Subcutaneous abdominal adipose tissue (tissue), 5 donors: ENCODE data around the gene SLC18B1.

ENCODE experiments used
- H3K27ac ChIP-seq: one replicate; pipeline ENCODE4 v1.7.0; 2013; ENCODE audit warnings: low read depth, mild to moderate bottlenecking, inconsistent platforms, low read length, moderate library complexity
- H3K27me3 ChIP-seq, 5 donors: one replicate each; pipeline ENCODE4 v1.7.0; 2013; ENCODE audit warnings: low read length in 5 of 5, inconsistent platforms in 1 of 5; ENCODE audit not compliant: control insufficient read depth in 5 of 5, insufficient read depth in 4 of 5
- H3K36me3 ChIP-seq, 5 donors: one replicate each; pipeline ENCODE4 v1.7.0; 2013; ENCODE audit warnings: low read length in 5 of 5; ENCODE audit not compliant: control insufficient read depth in 5 of 5, insufficient read depth in 5 of 5
- H3K4me1 ChIP-seq, 5 donors: one replicate each; pipeline ENCODE4 v1.7.0; 2013; ENCODE audit warnings: low read length in 5 of 5, mild to moderate bottlenecking in 3 of 5, moderate library complexity in 1 of 5; ENCODE audit not compliant: control insufficient read depth in 5 of 5, insufficient read depth in 5 of 5
- H3K4me3 ChIP-seq, 5 donors: one replicate each; pipeline ENCODE4 v1.7.0; 2013; ENCODE audit warnings: low read length in 5 of 5, low read depth in 1 of 5
- H3K9ac ChIP-seq, 5 donors: one replicate each; pipeline ENCODE4 v1.7.0; 2013; ENCODE audit warnings: low read length in 5 of 5, mild to moderate bottlenecking in 4 of 5, moderate library complexity in 3 of 5
- H3K9me3 ChIP-seq, 5 donors: one replicate each; pipeline ENCODE4 v1.7.0; 2013; ENCODE audit warnings: low read length in 5 of 5; ENCODE audit not compliant: control insufficient read depth in 5 of 5
- donor health status: healthy.
- donor health status: healthy.
- donor health status: healthy.
- donor health status: healthy.
- donor health status: healthy.

SLC18B1 gene

DNA sequence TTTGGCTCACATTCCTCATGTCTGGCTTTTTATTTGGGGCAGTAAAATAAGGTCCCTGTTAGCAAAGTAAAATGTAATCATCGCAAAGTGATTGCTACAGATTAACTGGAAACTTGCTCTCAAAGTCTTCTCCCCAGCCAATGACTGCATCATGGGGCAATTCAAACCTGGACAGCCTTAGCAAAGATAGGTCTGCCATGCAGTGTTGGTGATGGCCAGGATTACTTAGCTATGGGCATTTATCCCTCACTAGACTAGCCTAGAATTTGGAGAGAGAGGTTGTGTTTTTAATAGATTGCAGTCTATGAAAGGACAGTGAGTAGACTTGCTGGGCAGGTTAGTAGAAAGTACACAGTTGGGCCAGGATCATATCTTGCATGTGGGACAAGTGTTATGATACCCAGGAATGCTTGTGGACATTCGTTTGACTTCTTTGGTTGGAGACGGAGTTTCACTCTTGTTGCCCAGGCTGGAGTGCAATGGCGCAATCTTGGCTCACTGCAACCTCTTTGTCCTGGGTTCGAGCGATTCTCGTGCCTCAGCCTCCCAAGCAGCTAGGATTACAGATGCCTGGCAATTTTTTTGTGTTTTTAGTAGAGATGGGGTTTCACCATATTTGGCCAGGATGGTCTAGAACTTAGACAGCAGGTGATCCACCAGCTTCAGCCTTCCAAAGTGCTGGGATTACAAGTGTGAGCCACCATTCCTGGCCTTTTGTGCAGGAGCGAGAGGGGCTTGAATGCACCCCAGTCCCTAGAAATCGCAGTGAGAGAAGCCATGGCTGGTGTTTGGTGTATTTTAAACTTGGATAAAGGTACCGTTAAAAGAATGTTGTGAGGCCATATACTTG, 19.3 kb upstream of the SLC18B1 start:
- no peaks in the 10 kb centered on the region for H3K9me3 ChIP-seq
- peaks cover 25 to 46% (median 39%) of the 10 kb centered on the region in 5 donors for H3K36me3 ChIP-seq
- H3K4me3 ChIP-seq: no peak overlapping the region
- H3K27me3 ChIP-seq: no peaks in the 10 kb centered on the region
- peaks cover 5 to 45% (median 44%) of the 10 kb centered on the region in 5 donors for H3K4me1 ChIP-seq
- no peak overlapping the region for H3K27ac ChIP-seq
- no peak overlapping the region for H3K9ac ChIP-seq

DNA sequence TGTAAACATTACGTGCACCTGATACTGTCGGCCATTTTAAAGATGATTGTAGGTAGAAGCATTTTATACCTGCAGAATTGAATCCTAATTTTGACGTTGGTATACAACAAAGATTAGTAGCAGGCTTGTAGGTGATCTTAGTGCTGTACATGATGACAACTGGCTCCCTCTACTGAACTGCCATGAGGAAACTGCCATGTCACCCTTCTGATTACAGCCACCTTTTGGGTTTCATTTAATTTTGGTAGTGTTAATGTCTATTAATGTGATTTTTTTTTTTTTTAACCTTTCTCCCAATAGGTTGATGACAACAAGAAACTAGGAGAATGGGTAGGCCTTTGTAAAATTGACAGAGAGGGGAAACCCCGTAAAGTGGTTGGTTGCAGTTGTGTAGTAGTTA, 18.2 kb upstream of the SLC18B1 start:
- no peaks in the 10 kb centered on the region for H3K27me3 ChIP-seq
- peaks cover 25 to 46% (median 39%) of the 10 kb centered on the region in 5 donors for H3K36me3 ChIP-seq
- H3K9ac ChIP-seq: no peak overlapping the region
- H3K4me3 ChIP-seq: peak overlapping the region in 3 of 5 donors; percentile 84 to 100 (median 93)
- peak overlapping the region; percentile 94 for H3K27ac ChIP-seq
- H3K9me3 ChIP-seq: no peaks in the 10 kb centered on the region
- H3K4me1 ChIP-seq: peaks cover 9 to 55% (median 53%) of the 10 kb centered on the region in 5 donors

- peaks cover 25 to 41% (median 39%) of the 10 kb centered on the region in 5 donors for H3K36me3 ChIP-seq
- H3K27me3 ChIP-seq: no peaks in the 10 kb centered on the region
- H3K4me1 ChIP-seq: peaks cover 6 to 63% (median 58%) of the 10 kb centered on the region in 5 donors
- H3K9ac ChIP-seq: peak overlapping the region; percentile 57 to 97 (median 85)
- peak overlapping the region; percentile 84 to 100 (median 97) for H3K4me3 ChIP-seq
- H3K27ac ChIP-seq: peak overlapping the region; percentile 94
- no peaks in the 10 kb centered on the region for H3K9me3 ChIP-seq
Observed at GRCh38 chr6:132814716-132815570, 16.5 kb upstream of the SLC18B1 start.

- Histone ChIP-seq H3K4me1 (peaks cover 6 to 58% (median 51%) of the 10 kb centered on the region in 5 donors), H3K27ac (peak overlapping the region; percentile 94), H3K36me3 (peaks cover 18 to 26% (median 23%) of the 10 kb centered on the region in 5 donors), H3K27me3 (no peaks in the 10 kb centered on the region), H3K9me3 (no peaks in the 10 kb centered on the region), H3K4me3 (peak overlapping the region; percentile 84 to 100 (median 97)), H3K9ac (peak overlapping the region; percentile 76 to 97 (median 85))
Observed at GRCh38 chr6:132813173-132813856, 14.9 kb upstream of the SLC18B1 start.

GRCh38 chr6:132812756-132813172, 14.3 kb upstream of the SLC18B1 start:
- Histone ChIP-seq H3K27ac (peak overlapping the region; percentile 94), H3K4me3 (peak overlapping the region; percentile 84 to 100 (median 97)), H3K9ac (peak overlapping the region; percentile 76 to 97 (median 85)), H3K4me1 (peaks cover 6 to 53% (median 51%) of the 10 kb centered on the region in 5 donors), H3K27me3 (no peaks in the 10 kb centered on the region), H3K9me3 (no peaks in the 10 kb centered on the region), H3K36me3 (peaks cover 16 to 21% (median 18%) of the 10 kb centered on the region in 5 donors)

- Histone ChIP-seq H3K36me3 (peaks cover 12 to 16% (median 13%) of the 10 kb centered on the region in 5 donors), H3K27me3 (no peaks in the 10 kb centered on the region), H3K27ac (peak overlapping the region; percentile 94), H3K4me1 (peaks cover 6 to 49% (median 48%) of the 10 kb centered on the region in 5 donors), H3K9ac (peak overlapping the region; percentile 76 to 97 (median 85)), H3K9me3 (no peaks in the 10 kb centered on the region), H3K4me3 (peak overlapping the region; percentile 84 to 100 (median 97))
Observed at GRCh38 chr6:132812255-132812732, 13.9 kb upstream of the SLC18B1 start.

DNA sequence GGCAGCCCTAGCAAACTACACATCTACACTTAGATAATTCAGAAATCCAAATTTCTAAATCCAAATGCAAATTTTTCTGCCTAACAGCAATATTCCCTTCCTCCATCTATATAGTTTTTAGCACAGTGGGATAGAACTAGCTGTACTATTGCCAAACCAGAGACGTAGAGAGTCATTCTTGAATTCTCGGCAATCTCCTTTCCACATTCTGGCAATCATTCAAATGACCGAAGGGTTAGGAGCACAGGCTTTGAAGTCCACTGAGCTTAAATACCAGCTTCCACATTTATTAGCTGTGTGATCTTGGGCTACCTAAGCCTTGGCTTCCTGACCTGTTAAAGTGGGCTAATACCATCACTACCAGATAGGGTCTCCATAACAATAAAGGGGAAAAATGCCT, 12.8 kb upstream of the SLC18B1 start:
- Histone ChIP-seq H3K9ac (no peak overlapping the region), H3K9me3 (no peaks in the 10 kb centered on the region), H3K27ac (peak overlapping the region; percentile 9), H3K4me3 (no peak overlapping the region), H3K27me3 (no peaks in the 10 kb centered on the region), H3K36me3 (peaks cover 3 to 6% (median 5%) of the 10 kb centered on the region in 5 donors), H3K4me1 (peaks cover 6 to 39% (median 37%) of the 10 kb centered on the region in 5 donors)

- Histone ChIP-seq H3K27me3 (no peaks in the 10 kb centered on the region), H3K9ac (no peak overlapping the region), H3K9me3 (peaks cover 0 to 4% (median 0%) of the 10 kb centered on the region in 5 donors), H3K4me3 (no peak overlapping the region), H3K27ac (no peak overlapping the region), H3K4me1 (no peaks in the 10 kb centered on the region), H3K36me3 (no peaks in the 10 kb centered on the region)
Observed at GRCh38 chr6:132805548-132805947, 7.1 kb upstream of the SLC18B1 start.

- Histone ChIP-seq H3K4me3 (no peak overlapping the region), H3K27ac (no peak overlapping the region), H3K27me3 (no peaks in the 10 kb centered on the region), H3K4me1 (peaks cover 0 to under 1% (median 0%) of the 10 kb centered on the region in 5 donors), H3K9me3 (peaks cover 0 to 4% (median 0%) of the 10 kb centered on the region in 5 donors), H3K36me3 (no peaks in the 10 kb centered on the region), H3K9ac (no peak overlapping the region)
Observed at GRCh38 chr6:132804251-132804650, 5.8 kb upstream of the SLC18B1 start.
